HepG2 (cell line): ENCODE measurements around the gene NFKB2. TPM values are rescaled to one million over a fixed set of nuclear protein-coding genes. Genes with fewer than 3 reads are reported as not detected.

Source experiments
- ARNT2 ChIP-seq: sonication (generic); formaldehyde crosslinking; IDR thresholded peaks from 2 replicates; pipeline ENCODE4 v1.8.0; 2022; ENCODE audit warnings: mild to moderate bottlenecking, low read depth, missing genetic modification reagents, moderate library complexity
- ATF1 ChIP-seq: IDR thresholded peaks from 2 replicates; pipeline ENCODE4 v1.6.1; 2016; ENCODE audit warnings: mild to moderate bottlenecking, control low read depth
- CENPX ChIP-seq: sonication (generic); formaldehyde crosslinking; IDR thresholded peaks from 2 replicates; pipeline ENCODE4 v1.9.0; 2021; ENCODE audit warnings: mild to moderate bottlenecking, missing genetic modification reagents, moderate library complexity
- EZH2 ChIP-seq: conservative IDR thresholded peaks from 2 replicates; pipeline ENCODE4 v1.6.1; 2012; ENCODE audit warnings: mild to moderate bottlenecking, low read depth, low read length, moderate library complexity
- FOXA3 ChIP-seq: IDR thresholded peaks from 2 replicates; pipeline ENCODE4 v1.6.1; 2016; ENCODE audit warnings: missing genetic modification reagents, missing compliant biosample characterization
- MAF1 ChIP-seq: sonication (generic); formaldehyde crosslinking; IDR thresholded peaks from 2 replicates; pipeline ENCODE4 v1.5.0; 2020; ENCODE audit warnings: missing genetic modification reagents, borderline replicate concordance
- MLLT10 ChIP-seq: sonication (generic); formaldehyde crosslinking; IDR thresholded peaks from 2 replicates; pipeline ENCODE4 v1.4.0; 2020; ENCODE audit warnings: missing genetic modification reagents
- NFIB ChIP-seq: sonication (generic); formaldehyde crosslinking; IDR thresholded peaks from 2 replicates; pipeline ENCODE4 v1.9.0; 2021; ENCODE audit warnings: missing genetic modification reagents, mild to moderate bottlenecking, borderline replicate concordance
- NFYC ChIP-seq: IDR thresholded peaks from 2 replicates; pipeline ENCODE4 v1.6.1; 2016; ENCODE audit warnings: missing genetic modification reagents, missing compliant biosample characterization
- ZBTB7A ChIP-seq: sonication (generic); formaldehyde crosslinking; IDR thresholded peaks from 2 replicates; pipeline ENCODE4 v1.8.0; 2022; ENCODE audit warnings: mild to moderate bottlenecking, missing genetic modification reagents
- ZNF335 ChIP-seq: sonication (generic); formaldehyde crosslinking; IDR thresholded peaks from 2 replicates; pipeline ENCODE4 v1.4.0; 2020; ENCODE audit warnings: missing genetic modification reagents
- ZNF446 ChIP-seq: sonication (generic); formaldehyde crosslinking; IDR thresholded peaks from 2 replicates; pipeline ENCODE4 v1.5.0; 2020; ENCODE audit warnings: mild to moderate bottlenecking, missing genetic modification reagents
- ZNF468 ChIP-seq: sonication (generic); formaldehyde crosslinking; IDR thresholded peaks from 2 replicates; pipeline ENCODE4 v1.8.0; 2022; ENCODE audit warnings: mild to moderate bottlenecking, moderate library complexity, missing genetic modification reagents
- ZNF546 ChIP-seq: sonication (generic); formaldehyde crosslinking; conservative IDR thresholded peaks from 2 replicates; pipeline ENCODE4 v1.8.1; 2023; ENCODE audit warnings: mild to moderate bottlenecking, missing genetic modification reagents
- ZNF670 ChIP-seq: sonication (generic); formaldehyde crosslinking; IDR thresholded peaks from 2 replicates; pipeline ENCODE4 v1.8.0; 2022; ENCODE audit warnings: mild to moderate bottlenecking, missing genetic modification reagents, borderline replicate concordance
- polyA plus RNA-seq, 8 experiments: library from polyadenylated mRNA; depleted of rRNA in 3 of 8; stranded (reverse) in 7 of 8; unstranded in 1 of 8; fragments of >200 nt; fragmentation: Illumina TruSeq in 4 of 8; extraction: Trizol in 4 of 8; gene quantifications; 2 replicates each; pipeline versions ENCODE4 v1.2.1 to v1.2.3, GENCODE V29; 2011 to 2016; ENCODE audit warnings: low read depth in 4 of 8, missing spikeins in 1 of 8, mixed read lengths in 1 of 8; ENCODE audit not compliant: insufficient read depth in 1 of 8
- total RNA-seq, 5 experiments: library from RNA; depleted of rRNA; stranded (reverse); fragments of >200 nt; fragmentation: Illumina TruSeq; extraction: Trizol; gene quantifications; 2 replicates each; pipeline ENCODE4 v1.2.3, GENCODE V29; 2016; ENCODE audit warnings: low read depth in 1 of 5
- TF ChIP-seq, protein P1 (sequence below): sonication (generic); formaldehyde crosslinking; conservative IDR thresholded peaks from 2 replicates; pipeline ENCODE4 v1.8.0; 2022; ENCODE audit warnings: low read depth, missing genetic modification reagents
- TF ChIP-seq, protein P2 (sequence below): sonication (generic); formaldehyde crosslinking; IDR thresholded peaks from 2 replicates; pipeline ENCODE4 v1.9.0; 2021; ENCODE audit warnings: missing genetic modification reagents, borderline replicate concordance
- TF ChIP-seq, protein P3 (sequence below): IDR thresholded peaks from 2 replicates; pipeline ENCODE4 v1.6.1; 2016; ENCODE audit warnings: mild to moderate bottlenecking

The NFKB2 gene
- total and polyA plus RNA-seq, 2 of the 13 experiments (the other 11 are each of a cell fraction or from before 2014, with no cell fraction given) = 7.7 to 12.5 TPM

DNA sequence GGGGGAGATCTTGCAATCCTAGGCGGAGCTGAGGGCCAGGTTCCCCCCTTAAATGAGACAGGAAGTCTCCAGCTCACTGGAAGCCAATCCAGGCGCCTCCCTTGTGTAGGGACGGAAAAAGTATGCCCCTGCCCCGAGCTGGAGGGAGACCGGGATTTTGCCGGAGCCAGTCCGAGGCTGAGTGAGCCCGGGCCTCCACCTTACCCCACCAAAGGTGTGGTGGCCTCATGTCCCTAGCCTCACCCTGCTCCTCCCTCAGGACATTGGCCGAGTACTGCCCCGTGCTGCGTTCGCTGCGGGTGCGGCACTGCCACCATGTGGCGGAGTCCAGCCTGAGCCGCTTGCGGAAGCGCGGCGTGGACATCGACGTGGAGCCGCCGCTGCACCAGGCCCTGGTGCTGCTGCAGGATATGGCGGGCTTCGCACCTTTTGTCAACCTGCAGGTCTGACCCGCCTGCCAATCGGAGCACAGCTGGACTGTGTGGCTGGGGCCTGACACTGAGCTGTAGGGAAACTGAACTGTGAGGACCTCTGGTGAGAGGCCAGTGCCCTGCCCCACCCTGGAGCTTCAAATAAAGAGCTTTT lies 27.1 kb downstream of the NFKB2 start (continued):
- no peak for TF ChIP-seq ZNF446 (CRISPR knock-in tag)
- TF ChIP-seq MAF1 (CRISPR knock-in tag) = no peak
- no peak for TF ChIP-seq MLLT10
- TF ChIP-seq ATF1 (CRISPR knock-in tag) = no peak
- no peak for TF ChIP-seq ZNF468
- TF ChIP-seq FOXA3 = peak; percentile 39; the same call in 1 of the 2 replicates
- TF ChIP-seq, protein P1, sequence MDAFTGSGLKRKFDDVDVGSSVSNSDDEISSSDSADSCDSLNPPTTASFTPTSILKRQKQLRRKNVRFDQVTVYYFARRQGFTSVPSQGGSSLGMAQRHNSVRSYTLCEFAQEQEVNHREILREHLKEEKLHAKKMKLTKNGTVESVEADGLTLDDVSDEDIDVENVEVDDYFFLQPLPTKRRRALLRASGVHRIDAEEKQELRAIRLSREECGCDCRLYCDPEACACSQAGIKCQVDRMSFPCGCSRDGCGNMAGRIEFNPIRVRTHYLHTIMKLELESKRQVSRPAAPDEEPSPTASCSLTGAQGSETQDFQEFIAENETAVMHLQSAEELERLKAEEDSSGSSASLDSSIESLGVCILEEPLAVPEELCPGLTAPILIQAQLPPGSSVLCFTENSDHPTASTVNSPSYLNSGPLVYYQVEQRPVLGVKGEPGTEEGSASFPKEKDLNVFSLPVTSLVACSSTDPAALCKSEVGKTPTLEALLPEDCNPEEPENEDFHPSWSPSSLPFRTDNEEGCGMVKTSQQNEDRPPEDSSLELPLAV (CRISPR knock-in tag) = no peak
- TF ChIP-seq NFYC = peak; percentile 61
- peak; percentile 79; the same call in 1 of the 2 replicates for TF ChIP-seq ZNF670 (CRISPR knock-in tag)
- TF ChIP-seq NFIB (CRISPR knock-in tag) = no peak
- TF ChIP-seq ARNT2 (CRISPR knock-in tag) = peak; percentile 88
- peak; percentile 67; the same call in 1 of the 2 replicates for TF ChIP-seq ZBTB7A (CRISPR knock-in tag)
- TF ChIP-seq CENPX (CRISPR knock-in tag) = no peak
- TF ChIP-seq, protein P2, sequence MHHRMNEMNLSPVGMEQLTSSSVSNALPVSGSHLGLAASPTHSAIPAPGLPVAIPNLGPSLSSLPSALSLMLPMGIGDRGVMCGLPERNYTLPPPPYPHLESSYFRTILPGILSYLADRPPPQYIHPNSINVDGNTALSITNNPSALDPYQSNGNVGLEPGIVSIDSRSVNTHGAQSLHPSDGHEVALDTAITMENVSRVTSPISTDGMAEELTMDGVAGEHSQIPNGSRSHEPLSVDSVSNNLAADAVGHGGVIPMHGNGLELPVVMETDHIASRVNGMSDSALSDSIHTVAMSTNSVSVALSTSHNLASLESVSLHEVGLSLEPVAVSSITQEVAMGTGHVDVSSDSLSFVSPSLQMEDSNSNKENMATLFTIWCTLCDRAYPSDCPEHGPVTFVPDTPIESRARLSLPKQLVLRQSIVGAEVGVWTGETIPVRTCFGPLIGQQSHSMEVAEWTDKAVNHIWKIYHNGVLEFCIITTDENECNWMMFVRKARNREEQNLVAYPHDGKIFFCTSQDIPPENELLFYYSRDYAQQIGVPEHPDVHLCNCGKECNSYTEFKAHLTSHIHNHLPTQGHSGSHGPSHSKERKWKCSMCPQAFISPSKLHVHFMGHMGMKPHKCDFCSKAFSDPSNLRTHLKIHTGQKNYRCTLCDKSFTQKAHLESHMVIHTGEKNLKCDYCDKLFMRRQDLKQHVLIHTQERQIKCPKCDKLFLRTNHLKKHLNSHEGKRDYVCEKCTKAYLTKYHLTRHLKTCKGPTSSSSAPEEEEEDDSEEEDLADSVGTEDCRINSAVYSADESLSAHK = no peak
- TF ChIP-seq, protein P3, sequence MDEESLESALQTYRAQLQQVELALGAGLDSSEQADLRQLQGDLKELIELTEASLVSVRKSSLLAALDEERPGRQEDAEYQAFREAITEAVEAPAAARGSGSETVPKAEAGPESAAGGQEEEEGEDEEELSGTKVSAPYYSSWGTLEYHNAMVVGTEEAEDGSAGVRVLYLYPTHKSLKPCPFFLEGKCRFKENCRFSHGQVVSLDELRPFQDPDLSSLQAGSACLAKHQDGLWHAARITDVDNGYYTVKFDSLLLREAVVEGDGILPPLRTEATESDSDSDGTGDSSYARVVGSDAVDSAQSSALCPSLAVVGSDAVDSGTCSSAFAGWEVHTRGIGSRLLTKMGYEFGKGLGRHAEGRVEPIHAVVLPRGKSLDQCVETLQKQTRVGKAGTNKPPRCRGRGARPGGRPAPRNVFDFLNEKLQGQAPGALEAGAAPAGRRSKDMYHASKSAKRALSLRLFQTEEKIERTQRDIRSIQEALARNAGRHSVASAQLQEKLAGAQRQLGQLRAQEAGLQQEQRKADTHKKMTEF (CRISPR knock-in tag) = peak; percentile 87
- no peak for TF ChIP-seq EZH2
- TF ChIP-seq ZNF335 (CRISPR knock-in tag) = no peak
- TF ChIP-seq ZNF546 = no peak; the same call in 1 of the 2 replicates
